Measurements from ENCODE around the gene CCDC186. TPM values are rescaled to one million over a fixed set of nuclear protein-coding genes. Genes with fewer than 3 reads are reported as not detected.

Gene CCDC186
- total and polyA plus RNA-seq, 2 of the 13 experiments (the other 11 are each of a cell fraction or from before 2014, with no cell fraction given), result 4.2 to 11.8 TPM

- no peak; the same call in 1 of the 2 replicates for TF ChIP-seq KDM5B (CRISPR knock-in tag; IDR thresholded peaks at IDR 0.05; ENCODE audit: borderline replicate concordance)
- peak; percentile 60 for TF ChIP-seq ATF1 (CRISPR knock-in tag; IDR thresholded peaks at IDR 0.05)
- no peak for TF ChIP-seq ZNF550 (CRISPR knock-in tag; IDR thresholded peaks at IDR 0.05; ENCODE audit: borderline replicate concordance)
- TF ChIP-seq ZNF274 (CRISPR knock-in tag; IDR thresholded peaks at IDR 0.05), result no peak
- TF ChIP-seq RBFOX2 (IDR thresholded peaks at IDR 0.05; ENCODE audit: low read depth, low read length), result peak; percentile 84
- no peak for TF ChIP-seq MNT (IDR thresholded peaks at IDR 0.05)
- peak; percentile 88 for TF ChIP-seq ZNF501 (CRISPR knock-in tag; IDR thresholded peaks at IDR 0.05)
- peak; percentile 67 for TF ChIP-seq SALL1 (CRISPR knock-in tag; IDR thresholded peaks at IDR 0.05)
- TF ChIP-seq ZNF367 (CRISPR knock-in tag; IDR thresholded peaks at IDR 0.05; ENCODE audit: borderline replicate concordance), result no peak
- TF ChIP-seq ZNF280D (CRISPR knock-in tag; IDR thresholded peaks at IDR 0.05), result no peak
- no peak for TF ChIP-seq MAFG (CRISPR knock-in tag; IDR thresholded peaks at IDR 0.05)
- TF ChIP-seq GATAD2A (CRISPR knock-in tag; IDR thresholded peaks at IDR 0.05), result no peak
- no peak for TF ChIP-seq SUZ12 (IDR thresholded peaks at IDR 0.05; ENCODE audit: low read depth, low read length)
- TF ChIP-seq ZC3H13 (CRISPR knock-in tag; IDR thresholded peaks at IDR 0.05), result no peak
- TF ChIP-seq RERE (CRISPR knock-in tag; IDR thresholded peaks at IDR 0.05; ENCODE audit: low read depth), result no peak
- peak; percentile 76 for TF ChIP-seq THAP11 (CRISPR knock-in tag; IDR thresholded peaks at IDR 0.05)
- 0 out of 2 replicates have a peak, but pooled peaks have one; percentile 26 for TF ChIP-seq NKX3-1 (CRISPR knock-in tag; IDR thresholded peaks at IDR 0.05)
Observed at GRCh38 chr10:114173921-114174694, at the start of gene CCDC186 (continued).

Measured in HepG2 (cell line).